Glutamatergic neuron (in vitro differentiated cells): ENCODE measurements around the gene MGAT5B. TPM values are rescaled to one million over a fixed set of nuclear protein-coding genes. Genes with fewer than 3 reads are reported as not detected.

Experiments
- DNase-seq: peaks from one replicate; pipeline ENCODE4 v3.0.0; 2022
- H3K27ac Mint-ChIP-seq: one replicate; pipeline ENCODE4 v1.8.0; 2020; ENCODE audit warnings: mild to moderate bottlenecking, mixed read lengths, inconsistent platforms; ENCODE audit not compliant: unreplicated experiment
- H3K27me3 Mint-ChIP-seq: one replicate; pipeline ENCODE4 v1.8.0; 2020; ENCODE audit warnings: mild to moderate bottlenecking, moderate library complexity, mixed read lengths, inconsistent platforms; ENCODE audit not compliant: unreplicated experiment
- H3K36me3 Mint-ChIP-seq: one replicate; pipeline ENCODE4 v1.8.0; 2020; ENCODE audit warnings: mild to moderate bottlenecking, mixed read lengths, inconsistent platforms; ENCODE audit not compliant: unreplicated experiment
- H3K4me1 Mint-ChIP-seq: one replicate; pipeline ENCODE4 v1.8.0; 2020; ENCODE audit warnings: mild to moderate bottlenecking, low read depth, mixed read lengths, inconsistent platforms; ENCODE audit not compliant: unreplicated experiment
- H3K4me3 Mint-ChIP-seq: one replicate; pipeline ENCODE4 v1.8.0; 2020; ENCODE audit warnings: mild to moderate bottlenecking, mixed read lengths, inconsistent platforms; ENCODE audit not compliant: unreplicated experiment
- H3K9me3 Mint-ChIP-seq: one replicate; pipeline ENCODE4 v1.8.0; 2020; ENCODE audit warnings: mild to moderate bottlenecking, moderate library complexity, mixed read lengths, inconsistent platforms; ENCODE audit not compliant: unreplicated experiment
- total RNA-seq: library from RNA; stranded (reverse); fragmentation: NEBNext Ultra II Directional; extraction: Animal tissue kit (Norgen Biotek cat#: 25700); gene quantifications from one replicate; pipeline ENCODE4 v1.2.1, GENCODE V29; 2021; ENCODE audit not compliant: unreplicated experiment
- TF ChIP-seq, protein P1 (sequence below): fragments of 200-600 bp; sonication (generic); IDR thresholded peaks from one replicate; pipeline ENCODE4 v1.5.0; 2021; ENCODE audit not compliant: partially characterized antibody, unreplicated experiment

MGAT5B gene
- total RNA-seq, 1 donor from 2014 or later, result 22.9 TPM

DNA sequence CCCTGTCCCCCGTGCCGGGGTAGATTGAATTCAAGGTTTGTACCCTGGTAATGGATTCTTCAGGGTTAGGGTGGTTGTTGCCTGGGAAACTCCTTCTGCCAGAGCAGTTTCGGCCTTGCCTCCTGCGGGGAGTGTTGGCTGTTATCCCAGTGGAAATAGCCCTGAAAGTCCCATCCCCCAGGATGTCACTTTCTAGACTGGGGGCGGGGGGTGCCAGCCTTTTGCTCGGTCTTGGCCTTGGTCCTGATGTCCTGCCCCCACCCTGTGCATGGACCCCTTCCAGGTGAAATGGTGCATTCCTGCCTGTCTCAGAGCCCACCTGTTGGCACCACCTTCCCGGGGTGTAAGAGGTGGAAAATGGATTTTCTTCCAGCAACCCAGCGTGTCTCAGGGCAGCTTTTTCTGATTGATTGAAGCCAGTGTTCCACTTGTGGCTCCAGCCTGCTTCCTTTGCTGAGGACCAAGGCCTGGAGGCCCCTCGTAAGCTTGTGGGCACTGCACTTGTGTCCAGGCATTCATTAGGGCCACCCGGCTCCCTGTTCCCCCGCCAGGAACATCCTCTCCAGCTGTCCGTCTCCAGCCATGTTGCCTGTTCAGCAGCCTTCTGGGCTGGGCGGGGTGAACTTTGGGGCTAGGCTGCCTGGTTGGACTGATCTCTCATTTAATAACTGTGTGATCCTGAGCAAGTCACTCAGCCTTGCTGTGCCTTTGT lies 25.6 kb downstream of the MGAT5B start:
- Mint-ChIP-seq H3K27ac (no peak overlapping the region), H3K4me3 (no peak overlapping the region), H3K36me3 (no peaks in the 10 kb centered on the region), H3K4me1 (peaks cover 6% of the 10 kb centered on the region), H3K9me3 (no peaks in the 10 kb centered on the region), H3K27me3 (peaks cover 3% of the 10 kb centered on the region)
- TF ChIP-seq, protein P1, sequence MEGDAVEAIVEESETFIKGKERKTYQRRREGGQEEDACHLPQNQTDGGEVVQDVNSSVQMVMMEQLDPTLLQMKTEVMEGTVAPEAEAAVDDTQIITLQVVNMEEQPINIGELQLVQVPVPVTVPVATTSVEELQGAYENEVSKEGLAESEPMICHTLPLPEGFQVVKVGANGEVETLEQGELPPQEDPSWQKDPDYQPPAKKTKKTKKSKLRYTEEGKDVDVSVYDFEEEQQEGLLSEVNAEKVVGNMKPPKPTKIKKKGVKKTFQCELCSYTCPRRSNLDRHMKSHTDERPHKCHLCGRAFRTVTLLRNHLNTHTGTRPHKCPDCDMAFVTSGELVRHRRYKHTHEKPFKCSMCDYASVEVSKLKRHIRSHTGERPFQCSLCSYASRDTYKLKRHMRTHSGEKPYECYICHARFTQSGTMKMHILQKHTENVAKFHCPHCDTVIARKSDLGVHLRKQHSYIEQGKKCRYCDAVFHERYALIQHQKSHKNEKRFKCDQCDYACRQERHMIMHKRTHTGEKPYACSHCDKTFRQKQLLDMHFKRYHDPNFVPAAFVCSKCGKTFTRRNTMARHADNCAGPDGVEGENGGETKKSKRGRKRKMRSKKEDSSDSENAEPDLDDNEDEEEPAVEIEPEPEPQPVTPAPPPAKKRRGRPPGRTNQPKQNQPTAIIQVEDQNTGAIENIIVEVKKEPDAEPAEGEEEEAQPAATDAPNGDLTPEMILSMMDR, result no peak
- DNase-seq, result no peak

DNA sequence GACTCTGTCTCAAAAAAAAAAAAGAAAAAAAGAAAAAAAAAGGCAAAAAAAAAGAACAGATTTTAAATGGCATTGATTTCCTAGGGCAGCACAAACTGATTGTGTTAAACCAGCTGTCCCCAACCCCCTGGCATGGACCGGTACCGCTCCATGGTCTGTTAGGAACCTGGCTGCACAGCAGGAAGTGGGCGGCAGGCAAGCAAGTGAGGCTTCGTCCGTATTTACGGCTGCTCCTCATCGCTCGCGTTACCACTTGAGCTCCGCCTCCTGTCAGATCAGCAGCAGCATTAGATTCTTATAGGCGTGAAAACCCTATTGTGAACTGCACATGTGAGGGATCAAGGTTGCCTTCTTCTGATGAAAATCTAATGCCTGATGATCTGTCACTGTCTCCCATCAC lies 26.6 kb downstream of the MGAT5B start:
- peaks cover 5% of the 10 kb centered on the region for H3K27me3 Mint-ChIP-seq
- H3K27ac Mint-ChIP-seq, result no peak overlapping the region
- H3K36me3 Mint-ChIP-seq, result no peaks in the 10 kb centered on the region
- peaks cover 6% of the 10 kb centered on the region for H3K4me1 Mint-ChIP-seq
- no peaks in the 10 kb centered on the region for H3K9me3 Mint-ChIP-seq
- TF ChIP-seq, protein P1, result no peak
- DNase-seq, result no peak
- no peak overlapping the region for H3K4me3 Mint-ChIP-seq

DNA sequence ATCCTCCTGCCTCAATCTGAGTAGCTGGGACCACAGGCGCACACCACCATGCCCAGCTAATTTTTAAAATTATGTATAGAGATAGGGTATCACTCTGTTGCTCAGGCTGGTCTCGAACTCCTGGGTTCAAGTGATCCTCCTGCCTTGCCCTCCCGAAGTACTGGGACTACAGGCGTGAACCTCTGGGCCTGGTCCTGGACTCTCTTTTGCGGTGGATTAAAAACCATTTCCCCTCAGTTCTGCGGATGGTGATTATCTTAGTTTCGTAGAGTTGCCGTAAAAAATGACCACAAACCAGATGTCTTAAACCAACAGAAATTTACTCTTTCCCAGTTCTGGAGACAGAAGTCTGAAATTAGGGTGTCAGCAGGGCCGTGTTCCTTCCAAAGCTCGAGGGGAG lies 28.8 kb downstream of the MGAT5B start:
- H3K27me3 Mint-ChIP-seq, result peaks cover 5% of the 10 kb centered on the region
- TF ChIP-seq, protein P1, result no peak
- no peaks in the 10 kb centered on the region for H3K9me3 Mint-ChIP-seq
- no peaks in the 10 kb centered on the region for H3K36me3 Mint-ChIP-seq
- H3K4me3 Mint-ChIP-seq, result no peak overlapping the region
- no peak overlapping the region for H3K27ac Mint-ChIP-seq
- no peak for DNase-seq
- H3K4me1 Mint-ChIP-seq, result peaks cover 6% of the 10 kb centered on the region

DNA sequence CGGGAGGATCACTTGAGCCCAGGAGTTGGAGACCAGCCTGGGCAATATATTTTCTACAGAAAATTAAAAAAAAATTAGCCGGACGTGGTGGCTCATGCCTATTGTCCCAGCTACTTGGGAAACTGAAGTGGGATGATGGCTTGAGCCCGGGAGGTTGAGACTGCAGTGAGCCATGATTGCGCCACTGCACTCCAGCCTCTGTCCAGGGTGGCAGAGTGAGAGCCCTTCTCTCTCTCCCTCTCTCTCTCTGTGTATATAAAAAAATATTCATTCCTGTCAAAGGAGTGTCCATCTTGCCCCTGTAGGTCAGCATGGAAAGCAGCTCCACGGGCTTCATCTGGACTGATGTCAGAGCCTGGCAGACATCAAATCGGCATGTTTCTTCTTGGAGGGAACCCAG lies 31.2 kb downstream of the MGAT5B start:
- H3K9me3 Mint-ChIP-seq, result no peaks in the 10 kb centered on the region
- no peaks in the 10 kb centered on the region for H3K36me3 Mint-ChIP-seq
- TF ChIP-seq, protein P1, result no peak
- no peak for DNase-seq
- H3K4me1 Mint-ChIP-seq, result peaks cover 6% of the 10 kb centered on the region
- H3K27me3 Mint-ChIP-seq, result peaks cover 5% of the 10 kb centered on the region
- H3K4me3 Mint-ChIP-seq, result no peak overlapping the region
- peak overlapping the region; percentile 52 for H3K27ac Mint-ChIP-seq

DNA sequence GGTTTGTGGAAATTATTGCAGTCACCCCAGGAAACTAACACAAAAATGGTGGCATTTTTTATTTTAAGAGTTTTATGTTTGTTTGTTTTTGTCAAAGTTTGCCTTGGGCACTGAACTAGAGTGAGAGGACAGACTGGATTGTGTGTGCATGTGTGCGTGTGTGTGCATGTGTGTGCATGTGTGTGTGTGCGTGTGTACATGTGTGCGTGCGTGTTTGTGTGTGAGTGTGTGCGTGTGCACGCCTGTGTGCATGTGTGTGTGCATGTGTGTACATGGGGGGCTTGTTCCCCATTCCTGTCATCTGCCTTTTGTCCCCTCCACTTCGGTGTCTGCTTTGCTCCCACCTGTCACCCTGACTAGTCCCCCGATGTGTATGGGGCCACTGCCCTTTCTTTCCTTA lies 32.5 kb downstream of the MGAT5B start:
- no peaks in the 10 kb centered on the region for H3K36me3 Mint-ChIP-seq
- no peak overlapping the region for H3K27ac Mint-ChIP-seq
- TF ChIP-seq, protein P1, result no peak
- H3K9me3 Mint-ChIP-seq, result no peaks in the 10 kb centered on the region
- H3K4me3 Mint-ChIP-seq, result no peak overlapping the region
- peaks cover 6% of the 10 kb centered on the region for H3K4me1 Mint-ChIP-seq
- H3K27me3 Mint-ChIP-seq, result peaks cover 5% of the 10 kb centered on the region
- DNase-seq, result no peak
